DOHH2 (cell line): ENCODE data around the gene LGALS14.

Source experiments
- H3F3A ChIP-seq: fragments of 200-600 bp; sonication (generic), shearing (Covaris generic); 2 replicates; pipeline ENCODE4 v1.6.0; 2016; ENCODE audit warnings: antibody characterized with exemption, mild to moderate bottlenecking; ENCODE audit not compliant: control insufficient read depth, insufficient read depth
- H3K27ac ChIP-seq: fragments of 200-600 bp; sonication (generic); 2 replicates; pipeline ENCODE4 v1.5.1; 2014; ENCODE audit warnings: low read depth, mild to moderate bottlenecking, low read length, moderate library complexity
- H3K27me3 ChIP-seq: fragments of 200-600 bp; sonication (generic); 2 replicates; pipeline ENCODE4 v1.6.1; 2014; ENCODE audit warnings: mild to moderate bottlenecking, low read length, mixed read lengths; ENCODE audit not compliant: control insufficient read depth
- H3K36me3 ChIP-seq: fragments of 200-600 bp; sonication (generic); 2 replicates; pipeline ENCODE4 v1.6.1; 2014; ENCODE audit warnings: mild to moderate bottlenecking, low read length, moderate library complexity, mixed read lengths; ENCODE audit not compliant: control insufficient read depth
- H3K4me1 ChIP-seq: fragments of 200-600 bp; sonication (generic); 2 replicates; pipeline ENCODE4 v1.6.1; 2014; ENCODE audit warnings: mild to moderate bottlenecking, low read length, mixed read lengths; ENCODE audit not compliant: control insufficient read depth
- H3K4me2 ChIP-seq: fragments of 200-600 bp; sonication (generic); 2 replicates; pipeline ENCODE4 v1.6.0; 2014; ENCODE audit warnings: mild to moderate bottlenecking, low read length, moderate library complexity
- H3K4me3 ChIP-seq: fragments of 200-600 bp; sonication (generic); 2 replicates; pipeline ENCODE4 v1.5.1; 2014; ENCODE audit warnings: mild to moderate bottlenecking, low read length, mixed read lengths
- H3K79me2 ChIP-seq: fragments of 200-600 bp; sonication (generic); 2 replicates; pipeline ENCODE4 v1.6.1; 2014; ENCODE audit warnings: mild to moderate bottlenecking, low read length, mixed read lengths; ENCODE audit not compliant: control insufficient read depth
- H3K9me2 ChIP-seq: fragments of 200-600 bp; sonication (generic); replicated peaks from 2 replicates; pipeline ENCODE4 v1.6.1; 2014; ENCODE audit warnings: mild to moderate bottlenecking, low read length, mixed read lengths; ENCODE audit not compliant: control insufficient read depth
- H3K9me3 ChIP-seq: fragments of 200-600 bp; sonication (generic); 2 replicates; pipeline ENCODE4 v1.6.1; 2014; ENCODE audit warnings: antibody characterized with exemption, low read length, mixed read lengths; ENCODE audit not compliant: control insufficient read depth, insufficient read depth
- H4K20me1 ChIP-seq: fragments of 200-600 bp; sonication (generic); 2 replicates; pipeline ENCODE4 v1.6.0; 2014; ENCODE audit warnings: low read depth, mild to moderate bottlenecking, antibody characterized with exemption, low read length, moderate library complexity; ENCODE audit not compliant: control insufficient read depth, insufficient read depth
- EZH2phosphoT487 ChIP-seq: fragments of 200-600 bp; sonication (generic); IDR thresholded peaks from 2 replicates; pipeline ENCODE4 v1.6.1; 2017; ENCODE audit warnings: borderline replicate concordance, mild to moderate bottlenecking, antibody characterized with exemption, low read length, moderate library complexity, mixed read lengths
- TF ChIP-seq, protein P1 (sequence below): fragments of 200-600 bp; sonication (generic); IDR thresholded peaks from one replicate; pipeline ENCODE4 v1.5.1; 2014; ENCODE audit warnings: antibody characterized with exemption, mild to moderate bottlenecking, low read depth, low read length; ENCODE audit not compliant: poor library complexity, severe bottlenecking

LGALS14 gene

GRCh38 chr19:39749981-39750380 lies 45.7 kb downstream of the LGALS14 start:
- H3K9me3 ChIP-seq: no peaks in the 10 kb centered on the region
- H3K79me2 ChIP-seq: no peaks in the 10 kb centered on the region
- H3K4me2 ChIP-seq: no peak overlapping the region
- no peaks in the 10 kb centered on the region for H3K4me1 ChIP-seq
- TF ChIP-seq EZH2phosphoT487: no peak
- TF ChIP-seq, protein P1, sequence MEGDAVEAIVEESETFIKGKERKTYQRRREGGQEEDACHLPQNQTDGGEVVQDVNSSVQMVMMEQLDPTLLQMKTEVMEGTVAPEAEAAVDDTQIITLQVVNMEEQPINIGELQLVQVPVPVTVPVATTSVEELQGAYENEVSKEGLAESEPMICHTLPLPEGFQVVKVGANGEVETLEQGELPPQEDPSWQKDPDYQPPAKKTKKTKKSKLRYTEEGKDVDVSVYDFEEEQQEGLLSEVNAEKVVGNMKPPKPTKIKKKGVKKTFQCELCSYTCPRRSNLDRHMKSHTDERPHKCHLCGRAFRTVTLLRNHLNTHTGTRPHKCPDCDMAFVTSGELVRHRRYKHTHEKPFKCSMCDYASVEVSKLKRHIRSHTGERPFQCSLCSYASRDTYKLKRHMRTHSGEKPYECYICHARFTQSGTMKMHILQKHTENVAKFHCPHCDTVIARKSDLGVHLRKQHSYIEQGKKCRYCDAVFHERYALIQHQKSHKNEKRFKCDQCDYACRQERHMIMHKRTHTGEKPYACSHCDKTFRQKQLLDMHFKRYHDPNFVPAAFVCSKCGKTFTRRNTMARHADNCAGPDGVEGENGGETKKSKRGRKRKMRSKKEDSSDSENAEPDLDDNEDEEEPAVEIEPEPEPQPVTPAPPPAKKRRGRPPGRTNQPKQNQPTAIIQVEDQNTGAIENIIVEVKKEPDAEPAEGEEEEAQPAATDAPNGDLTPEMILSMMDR: no peak
- H3K27ac ChIP-seq: no peak overlapping the region
- no peaks in the 10 kb centered on the region for H3F3A ChIP-seq
- H3K36me3 ChIP-seq: no peaks in the 10 kb centered on the region
- no peaks in the 10 kb centered on the region for H3K9me2 ChIP-seq
- no peak overlapping the region for H3K4me3 ChIP-seq
- H3K27me3 ChIP-seq: peaks cover 10% of the 10 kb centered on the region
- H4K20me1 ChIP-seq: no peaks in the 10 kb centered on the region

DNA sequence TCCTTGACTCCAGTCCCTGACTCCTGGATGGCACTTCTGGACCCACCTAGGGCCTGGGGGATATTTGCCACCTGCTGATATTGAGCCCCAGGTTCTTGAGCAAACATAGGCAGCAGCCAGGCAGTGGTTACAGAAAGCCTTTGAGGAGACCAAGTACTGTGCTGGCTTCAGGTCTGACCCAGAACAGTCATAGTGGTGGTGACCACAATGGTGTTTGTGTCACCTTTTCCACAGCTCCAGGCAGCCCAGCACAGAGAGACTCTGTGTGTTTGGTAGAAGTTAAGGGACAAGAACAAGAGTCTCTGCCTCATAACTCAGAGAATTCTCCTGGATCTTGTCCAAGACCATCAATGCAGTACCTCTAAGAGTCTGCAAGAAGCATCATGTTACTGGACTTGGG lies 48.1 kb downstream of the LGALS14 start:
- Histone ChIP-seq H3F3A (no peaks in the 10 kb centered on the region), H3K79me2 (no peaks in the 10 kb centered on the region), H3K4me2 (no peak overlapping the region), H3K4me1 (no peaks in the 10 kb centered on the region), H3K9me2 (no peaks in the 10 kb centered on the region), H3K9me3 (no peaks in the 10 kb centered on the region), H3K27me3 (peaks cover 21% of the 10 kb centered on the region; the same call in 1 of the 2 replicates), H3K27ac (no peak overlapping the region), H3K4me3 (no peak overlapping the region), H4K20me1 (no peaks in the 10 kb centered on the region), H3K36me3 (no peaks in the 10 kb centered on the region)
- TF ChIP-seq EZH2phosphoT487: no peak
- TF ChIP-seq, protein P1: no peak

GRCh38 chr19:39752795-39753194 lies 48.5 kb downstream of the LGALS14 start:
- H3K4me2 ChIP-seq: no peak overlapping the region
- H4K20me1 ChIP-seq: no peaks in the 10 kb centered on the region
- H3K4me1 ChIP-seq: no peaks in the 10 kb centered on the region
- no peaks in the 10 kb centered on the region for H3K79me2 ChIP-seq
- H3K9me3 ChIP-seq: no peaks in the 10 kb centered on the region
- H3K27me3 ChIP-seq: peaks cover 25% of the 10 kb centered on the region; the same call in 1 of the 2 replicates
- H3K9me2 ChIP-seq: no peaks in the 10 kb centered on the region
- no peaks in the 10 kb centered on the region for H3K36me3 ChIP-seq
- no peak overlapping the region for H3K4me3 ChIP-seq
- TF ChIP-seq, protein P1: no peak
- TF ChIP-seq EZH2phosphoT487: no peak
- no peak overlapping the region for H3K27ac ChIP-seq
- no peaks in the 10 kb centered on the region for H3F3A ChIP-seq
